ENCODE measurements around the gene PDE10A.

The PDE10A gene

GRCh38 chr6:165662749-165663376, at the start of gene PDE10A:
Gene PDE10A, minus strand, starts transcription at chr6:165663241. Its CDS starts 430 bp downstream, at chr6:165662811.
- DNase-seq, result peak; percentile 87

GRCh38 chr6:165708985-165709576, 46.0 kb upstream of the PDE10A start:
- no peak for DNase-seq

- DNase-seq, result no peak
Observed at GRCh38 chr6:165707067-165707853, 44.2 kb upstream of the PDE10A start.

GRCh38 chr6:165705941-165706340, 42.9 kb upstream of the PDE10A start:
- no peak for DNase-seq

- peak; percentile 30 for DNase-seq
Observed at GRCh38 chr6:165704045-165704748, 41.2 kb upstream of the PDE10A start.

GRCh38 chr6:165702669-165703068, 39.6 kb upstream of the PDE10A start:
- no peak for DNase-seq

GRCh38 chr6:165701564-165702354, 38.7 kb upstream of the PDE10A start:
- no peak for DNase-seq

GRCh38 chr6:165701005-165701404, 38.0 kb upstream of the PDE10A start:
- DNase-seq, result no peak

- no peak for DNase-seq
Observed at GRCh38 chr6:165698868-165699267, 35.8 kb upstream of the PDE10A start.

GRCh38 chr6:165697171-165697570, 34.1 kb upstream of the PDE10A start:
- no peak for DNase-seq

- no peak for DNase-seq
Observed at GRCh38 chr6:165695722-165696515, 32.9 kb upstream of the PDE10A start.

GRCh38 chr6:165694296-165694695, 31.3 kb upstream of the PDE10A start:
- DNase-seq, result no peak

- no peak for DNase-seq
Observed at GRCh38 chr6:165692106-165692653, 29.1 kb upstream of the PDE10A start.

- DNase-seq, result no peak
Observed at GRCh38 chr6:165689699-165690098, 26.7 kb upstream of the PDE10A start.

- DNase-seq, result no peak
Observed at GRCh38 chr6:165686596-165687365, 23.7 kb upstream of the PDE10A start.

- DNase-seq, result no peak
Observed at GRCh38 chr6:165685302-165685701, 22.3 kb upstream of the PDE10A start.

- DNase-seq, result no peak
Observed at GRCh38 chr6:165684333-165684732, 21.3 kb upstream of the PDE10A start.

- no peak for DNase-seq
Observed at GRCh38 chr6:165680975-165681374, 17.9 kb upstream of the PDE10A start.

GRCh38 chr6:165679326-165679725, 16.3 kb upstream of the PDE10A start:
- DNase-seq, result no peak

GRCh38 chr6:165678904-165679303, 15.9 kb upstream of the PDE10A start:
- DNase-seq, result no peak

GRCh38 chr6:165678429-165678828, 15.4 kb upstream of the PDE10A start:
- DNase-seq, result no peak
